Liver (tissue), 9 donors: ENCODE data around the gene S100Z. TPM values are rescaled to one million over a fixed set of nuclear protein-coding genes. Genes with fewer than 3 reads are reported as not detected.

Source experiments
- DNase-seq: peaks from one replicate; pipeline ENCODE4 v3.0.0-alpha.2; 2017; ENCODE audit warnings: low spot score
- H3K27ac ChIP-seq, 2 donors: one replicate each; pipeline ENCODE4 v1.7.0; 2013; ENCODE audit warnings: inconsistent platforms in 2 of 2, low read length in 2 of 2, control low read depth in 1 of 2, low read depth in 1 of 2, mild to moderate bottlenecking in 1 of 2
- H3K27me3 ChIP-seq, 4 donors: one replicate each; pipeline versions ENCODE4 v1.6.1 to v1.7.0; 2013; ENCODE audit warnings: low read length in 3 of 4, inconsistent platforms in 1 of 4, mild to moderate bottlenecking in 1 of 4, moderate library complexity in 1 of 4; ENCODE audit not compliant: control insufficient read depth in 4 of 4, insufficient read depth in 4 of 4
- H3K36me3 ChIP-seq, 4 donors: one replicate each; pipeline versions ENCODE4 v1.6.1 to v1.7.0; 2013; ENCODE audit warnings: low read length in 3 of 4, mild to moderate bottlenecking in 3 of 4, low read depth in 1 of 4, moderate library complexity in 1 of 4; ENCODE audit not compliant: control insufficient read depth in 4 of 4, insufficient read depth in 3 of 4
- H3K4me1 ChIP-seq, 4 donors: one replicate each; pipeline versions ENCODE4 v1.6.1 to v1.7.0; 2013; ENCODE audit warnings: low read length in 3 of 4, mild to moderate bottlenecking in 3 of 4, moderate library complexity in 1 of 4; ENCODE audit not compliant: control insufficient read depth in 4 of 4, insufficient read depth in 4 of 4
- H3K4me3 ChIP-seq, 3 donors: one replicate each; pipeline versions ENCODE4 v1.6.1 to v1.7.0; 2013; ENCODE audit warnings: low read length in 3 of 3, control low read depth in 1 of 3, low read depth in 1 of 3, mild to moderate bottlenecking in 1 of 3
- H3K9ac ChIP-seq, 2 donors: one replicate each; pipeline ENCODE4 v1.7.0; 2013; ENCODE audit warnings: low read length in 2 of 2, mild to moderate bottlenecking in 2 of 2, moderate library complexity in 2 of 2, control low read depth in 1 of 2, low read depth in 1 of 2
- H3K9me3 ChIP-seq, 4 donors: one replicate each; pipeline versions ENCODE4 v1.6.1 to v1.7.0; 2013; ENCODE audit warnings: low read length in 3 of 4; ENCODE audit not compliant: control insufficient read depth in 4 of 4
- EGR1 ChIP-seq, 2 donors: IDR thresholded peaks; 2 replicates each; pipeline ENCODE4 v1.6.1; 2016 to 2018; ENCODE audit warnings: antibody characterized with exemption in 2 of 2, low read depth in 2 of 2
- FOXA1 ChIP-seq: IDR thresholded peaks from 2 replicates; pipeline ENCODE4 v1.6.1; 2016; ENCODE audit warnings: antibody characterized with exemption
- FOXA2 ChIP-seq: IDR thresholded peaks from 2 replicates; pipeline ENCODE4 v1.6.1; 2016; ENCODE audit warnings: antibody characterized with exemption
- GABPA ChIP-seq, 2 donors: IDR thresholded peaks in 1 of 2; conservative IDR thresholded peaks in 1 of 2; 2 replicates each; pipeline ENCODE4 v1.6.1; 2016; ENCODE audit warnings: antibody characterized with exemption in 2 of 2, mild to moderate bottlenecking in 1 of 2, moderate library complexity in 1 of 2
- HNF4A ChIP-seq, 2 donors: conservative IDR thresholded peaks; 2 replicates each; pipeline ENCODE4 v1.6.1; 2016; ENCODE audit warnings: antibody characterized with exemption in 2 of 2, mild to moderate bottlenecking in 2 of 2
- HNF4G ChIP-seq: IDR thresholded peaks from 2 replicates; pipeline ENCODE4 v1.6.1; 2016; ENCODE audit warnings: antibody characterized with exemption
- JUND ChIP-seq, 2 donors: IDR thresholded peaks; 2 replicates each; pipeline ENCODE4 v1.6.1; 2016; ENCODE audit warnings: antibody characterized with exemption in 2 of 2
- NR2F2 ChIP-seq: IDR thresholded peaks from 2 replicates; pipeline ENCODE4 v1.6.1; 2016; ENCODE audit warnings: antibody characterized with exemption
- RAD21 ChIP-seq, 2 donors: IDR thresholded peaks; 2 replicates each; pipeline ENCODE4 v1.6.1; 2016; ENCODE audit warnings: antibody characterized with exemption in 2 of 2, mild to moderate bottlenecking in 2 of 2
- RXRA ChIP-seq, 2 donors: IDR thresholded peaks; 2 replicates each; pipeline ENCODE4 v1.6.1; 2017 to 2018; ENCODE audit warnings: antibody characterized with exemption in 2 of 2, mild to moderate bottlenecking in 1 of 2
- SP1 ChIP-seq: IDR thresholded peaks from 2 replicates; pipeline ENCODE4 v1.6.1; 2018; ENCODE audit warnings: antibody characterized with exemption, mild to moderate bottlenecking
- TAF1 ChIP-seq: conservative IDR thresholded peaks from 2 replicates; pipeline ENCODE4 v1.6.1; 2016; ENCODE audit warnings: antibody characterized with exemption, mild to moderate bottlenecking
- YY1 ChIP-seq: IDR thresholded peaks from 2 replicates; pipeline ENCODE4 v1.6.1; 2016; ENCODE audit warnings: antibody characterized with exemption, mild to moderate bottlenecking
- WGBS: extraction: QIAGEN DNeasy Blood & Tissue Kit; methylation state at CpG from one replicate; pipeline ENCODE4 v1.1.7; 2013; 5-methylcytosine and 5-hydroxymethylcytosine counted together
- polyA plus RNA-seq, 2 donors: library from polyadenylated mRNA; stranded (reverse) in 1 of 2; unstranded in 1 of 2; fragments of 200-250 nt in 1 of 2; fragments of >200 nt in 1 of 2; fragmentation: Nextera tagmentation in 1 of 2; extraction: Ambion mirVana in 1 of 2; gene quantifications; one replicate each; pipeline versions ENCODE4 v1.2.1 to v1.2.3, GENCODE V29; 2013 to 2015
- total RNA-seq, 2 donors: library from RNA; depleted of rRNA; stranded (reverse); fragments of >200 nt; gene quantifications; one replicate each; pipeline ENCODE4 v1.2.3, GENCODE V29; 2014
- TF ChIP-seq, protein P1 (sequence below): IDR thresholded peaks from 2 replicates; pipeline ENCODE4 v1.6.1; 2016; ENCODE audit warnings: antibody characterized with exemption
- TF ChIP-seq, protein P2 (sequence below): IDR thresholded peaks from 2 replicates; pipeline ENCODE4 v1.6.1; 2016; ENCODE audit warnings: antibody characterized with exemption
- TF ChIP-seq, protein P3 (sequence below): fragments of 150-350 bp; IDR thresholded peaks from 2 replicates; pipeline ENCODE4 v1.5.1; 2017; ENCODE audit warnings: improper control_type of control experiment, low read depth, low read length; ENCODE audit not compliant: missing input control
- TF ChIP-seq, protein P4 (sequence below): IDR thresholded peaks from 2 replicates; pipeline ENCODE4 v1.6.1; 2016; ENCODE audit warnings: antibody characterized with exemption, mild to moderate bottlenecking
- TF ChIP-seq, protein P5 (sequence below): IDR thresholded peaks from 2 replicates; pipeline ENCODE4 v1.6.1; 2016; ENCODE audit warnings: antibody characterized with exemption
- donor health status: healthy.
- donor health status: healthy.
- donor health status: healthy.
- donor health status: healthy.
- donor health status: healthy.

Gene S100Z
- total and polyA plus RNA-seq, 4 donors = 0.05 to 0.33 (median 0.33) TPM; not detected in 1

DNA sequence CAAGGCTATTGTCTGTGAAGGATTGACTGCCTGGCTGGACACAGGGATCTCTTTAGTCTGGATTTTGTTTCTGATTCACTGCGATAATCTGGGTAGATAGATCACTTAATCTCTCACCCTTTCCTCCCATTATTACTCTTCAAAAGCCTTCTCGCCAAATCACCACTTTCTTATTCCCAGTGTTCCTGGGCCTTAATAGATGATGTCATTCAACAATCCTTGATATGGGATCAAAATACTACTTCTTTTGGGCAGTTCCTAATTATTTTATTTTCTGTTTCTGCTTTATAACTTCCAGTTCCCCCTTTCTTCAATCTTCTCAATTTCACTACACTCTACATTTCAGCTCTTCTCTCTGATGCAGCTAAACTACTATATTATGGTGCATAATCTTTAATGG lies 96.3 kb downstream of the S100Z start (continued):
- TF ChIP-seq, protein P1, sequence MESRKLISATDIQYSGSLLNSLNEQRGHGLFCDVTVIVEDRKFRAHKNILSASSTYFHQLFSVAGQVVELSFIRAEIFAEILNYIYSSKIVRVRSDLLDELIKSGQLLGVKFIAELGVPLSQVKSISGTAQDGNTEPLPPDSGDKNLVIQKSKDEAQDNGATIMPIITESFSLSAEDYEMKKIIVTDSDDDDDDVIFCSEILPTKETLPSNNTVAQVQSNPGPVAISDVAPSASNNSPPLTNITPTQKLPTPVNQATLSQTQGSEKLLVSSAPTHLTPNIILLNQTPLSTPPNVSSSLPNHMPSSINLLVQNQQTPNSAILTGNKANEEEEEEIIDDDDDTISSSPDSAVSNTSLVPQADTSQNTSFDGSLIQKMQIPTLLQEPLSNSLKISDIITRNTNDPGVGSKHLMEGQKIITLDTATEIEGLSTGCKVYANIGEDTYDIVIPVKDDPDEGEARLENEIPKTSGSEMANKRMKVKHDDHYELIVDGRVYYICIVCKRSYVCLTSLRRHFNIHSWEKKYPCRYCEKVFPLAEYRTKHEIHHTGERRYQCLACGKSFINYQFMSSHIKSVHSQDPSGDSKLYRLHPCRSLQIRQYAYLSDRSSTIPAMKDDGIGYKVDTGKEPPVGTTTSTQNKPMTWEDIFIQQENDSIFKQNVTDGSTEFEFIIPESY = no peak

DNA sequence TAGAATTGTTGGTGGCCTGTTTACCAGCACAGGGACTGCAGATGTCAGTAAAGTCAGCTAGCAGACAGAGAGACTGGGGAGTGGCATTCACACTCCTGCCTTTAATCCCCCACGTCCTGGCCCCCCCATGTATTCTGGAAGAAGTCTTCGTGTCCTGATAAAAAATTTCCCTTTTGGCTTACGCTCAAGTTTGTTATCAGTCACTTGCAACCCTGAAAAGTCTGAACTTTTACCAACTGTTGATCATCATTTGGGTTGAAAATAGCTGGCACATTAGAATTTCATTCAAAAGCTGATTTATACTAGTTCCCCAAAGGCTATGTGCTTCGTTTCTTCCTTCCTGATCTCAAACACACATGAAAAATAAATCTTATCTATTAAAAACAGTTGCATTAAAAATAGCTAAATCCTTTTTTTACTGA lies 97.3 kb downstream of the S100Z start:
- Histone ChIP-seq H3K27me3 (no peaks in the 10 kb centered on the region), H3K4me1 (no peaks in the 10 kb centered on the region), H3K9ac (no peak overlapping the region), H3K36me3 (no peaks in the 10 kb centered on the region), H3K27ac (no peak overlapping the region), H3K9me3 (no peaks in the 10 kb centered on the region), H3K4me3 (no peak overlapping the region)
- no peak for TF ChIP-seq FOXA1
- peak in 1 of 2 donors; percentile 3 for TF ChIP-seq RAD21 (IDR thresholded peaks at IDR 0.05)
- TF ChIP-seq HNF4A (conservative IDR thresholded peaks at IDR 0.05) = no peak
- TF ChIP-seq FOXA2 = no peak
- TF ChIP-seq, protein P2, sequence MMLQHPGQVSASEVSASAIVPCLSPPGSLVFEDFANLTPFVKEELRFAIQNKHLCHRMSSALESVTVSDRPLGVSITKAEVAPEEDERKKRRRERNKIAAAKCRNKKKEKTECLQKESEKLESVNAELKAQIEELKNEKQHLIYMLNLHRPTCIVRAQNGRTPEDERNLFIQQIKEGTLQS = no peak
- TF ChIP-seq NR2F2 = peak; percentile 32
- 59% methylated on average over 4 of the region's 4 CpGs for WGBS
- DNase-seq = peak; percentile 66

DNA sequence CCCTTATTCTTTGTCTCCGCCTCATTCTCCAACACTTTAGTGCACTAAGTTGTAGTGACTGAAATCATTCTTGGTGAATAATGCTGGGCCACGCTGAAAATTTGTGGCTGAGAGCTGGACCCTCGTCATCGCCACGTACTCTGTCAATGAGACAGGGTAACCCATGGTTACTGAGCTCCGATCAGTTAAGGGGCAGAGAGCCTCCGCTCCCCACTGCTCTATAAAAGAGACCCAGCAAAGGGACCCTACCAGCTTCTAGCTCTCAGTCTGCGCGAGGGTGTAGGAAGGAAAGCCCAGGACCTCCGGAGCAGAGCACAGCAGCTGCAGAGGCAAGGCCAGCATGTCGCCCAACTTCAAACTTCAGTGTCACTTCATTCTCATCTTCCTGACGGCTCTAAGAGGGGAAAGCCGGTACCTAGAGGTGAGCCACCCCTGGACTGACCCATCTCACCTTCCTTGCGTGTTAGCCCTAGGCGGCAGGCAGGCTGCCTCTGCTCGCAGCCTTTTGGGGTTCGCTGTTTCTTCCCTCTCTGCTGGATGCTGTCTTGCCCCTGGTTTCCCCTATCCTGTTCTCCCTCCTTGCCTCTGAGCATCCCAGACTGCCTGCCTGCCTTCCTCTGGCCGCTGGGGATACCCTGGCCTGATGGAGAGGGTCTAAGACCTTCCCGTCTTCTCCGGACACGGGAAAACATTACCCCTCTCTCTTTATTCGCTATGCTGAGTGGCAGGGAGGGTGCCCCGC lies 103.2 kb downstream of the S100Z start, which contains the start of gene CRHBP:
TSS of gene CRHBP (plus strand) at position 251 of the 742 bp plus-strand sequence. CDS start at position 341, 90 bp downstream.
- TF ChIP-seq SP1 = no peak
- TF ChIP-seq JUND (IDR thresholded peaks at IDR 0.05) = no peak
- TF ChIP-seq, protein P3, sequence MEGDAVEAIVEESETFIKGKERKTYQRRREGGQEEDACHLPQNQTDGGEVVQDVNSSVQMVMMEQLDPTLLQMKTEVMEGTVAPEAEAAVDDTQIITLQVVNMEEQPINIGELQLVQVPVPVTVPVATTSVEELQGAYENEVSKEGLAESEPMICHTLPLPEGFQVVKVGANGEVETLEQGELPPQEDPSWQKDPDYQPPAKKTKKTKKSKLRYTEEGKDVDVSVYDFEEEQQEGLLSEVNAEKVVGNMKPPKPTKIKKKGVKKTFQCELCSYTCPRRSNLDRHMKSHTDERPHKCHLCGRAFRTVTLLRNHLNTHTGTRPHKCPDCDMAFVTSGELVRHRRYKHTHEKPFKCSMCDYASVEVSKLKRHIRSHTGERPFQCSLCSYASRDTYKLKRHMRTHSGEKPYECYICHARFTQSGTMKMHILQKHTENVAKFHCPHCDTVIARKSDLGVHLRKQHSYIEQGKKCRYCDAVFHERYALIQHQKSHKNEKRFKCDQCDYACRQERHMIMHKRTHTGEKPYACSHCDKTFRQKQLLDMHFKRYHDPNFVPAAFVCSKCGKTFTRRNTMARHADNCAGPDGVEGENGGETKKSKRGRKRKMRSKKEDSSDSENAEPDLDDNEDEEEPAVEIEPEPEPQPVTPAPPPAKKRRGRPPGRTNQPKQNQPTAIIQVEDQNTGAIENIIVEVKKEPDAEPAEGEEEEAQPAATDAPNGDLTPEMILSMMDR = no peak
- TF ChIP-seq, protein P2 = no peak
- TF ChIP-seq NR2F2 = no peak
- TF ChIP-seq, protein P4, sequence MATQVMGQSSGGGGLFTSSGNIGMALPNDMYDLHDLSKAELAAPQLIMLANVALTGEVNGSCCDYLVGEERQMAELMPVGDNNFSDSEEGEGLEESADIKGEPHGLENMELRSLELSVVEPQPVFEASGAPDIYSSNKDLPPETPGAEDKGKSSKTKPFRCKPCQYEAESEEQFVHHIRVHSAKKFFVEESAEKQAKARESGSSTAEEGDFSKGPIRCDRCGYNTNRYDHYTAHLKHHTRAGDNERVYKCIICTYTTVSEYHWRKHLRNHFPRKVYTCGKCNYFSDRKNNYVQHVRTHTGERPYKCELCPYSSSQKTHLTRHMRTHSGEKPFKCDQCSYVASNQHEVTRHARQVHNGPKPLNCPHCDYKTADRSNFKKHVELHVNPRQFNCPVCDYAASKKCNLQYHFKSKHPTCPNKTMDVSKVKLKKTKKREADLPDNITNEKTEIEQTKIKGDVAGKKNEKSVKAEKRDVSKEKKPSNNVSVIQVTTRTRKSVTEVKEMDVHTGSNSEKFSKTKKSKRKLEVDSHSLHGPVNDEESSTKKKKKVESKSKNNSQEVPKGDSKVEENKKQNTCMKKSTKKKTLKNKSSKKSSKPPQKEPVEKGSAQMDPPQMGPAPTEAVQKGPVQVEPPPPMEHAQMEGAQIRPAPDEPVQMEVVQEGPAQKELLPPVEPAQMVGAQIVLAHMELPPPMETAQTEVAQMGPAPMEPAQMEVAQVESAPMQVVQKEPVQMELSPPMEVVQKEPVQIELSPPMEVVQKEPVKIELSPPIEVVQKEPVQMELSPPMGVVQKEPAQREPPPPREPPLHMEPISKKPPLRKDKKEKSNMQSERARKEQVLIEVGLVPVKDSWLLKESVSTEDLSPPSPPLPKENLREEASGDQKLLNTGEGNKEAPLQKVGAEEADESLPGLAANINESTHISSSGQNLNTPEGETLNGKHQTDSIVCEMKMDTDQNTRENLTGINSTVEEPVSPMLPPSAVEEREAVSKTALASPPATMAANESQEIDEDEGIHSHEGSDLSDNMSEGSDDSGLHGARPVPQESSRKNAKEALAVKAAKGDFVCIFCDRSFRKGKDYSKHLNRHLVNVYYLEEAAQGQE = no peak
- no peak for TF ChIP-seq FOXA2
- TF ChIP-seq GABPA (IDR thresholded peaks at IDR 0.05 in 1 of 2, conservative IDR thresholded peaks at IDR 0.05 in 1 of 2) = no peak
- TF ChIP-seq, protein P1 = no peak
- TF ChIP-seq RAD21 (IDR thresholded peaks at IDR 0.05) = no peak
- no peak for TF ChIP-seq EGR1 (IDR thresholded peaks at IDR 0.05; ENCODE audit: low read depth in 2 of 2)
- TF ChIP-seq FOXA1 = no peak
- TF ChIP-seq HNF4G = no peak
- TF ChIP-seq HNF4A (conservative IDR thresholded peaks at IDR 0.05) = no peak
- TF ChIP-seq, protein P5, sequence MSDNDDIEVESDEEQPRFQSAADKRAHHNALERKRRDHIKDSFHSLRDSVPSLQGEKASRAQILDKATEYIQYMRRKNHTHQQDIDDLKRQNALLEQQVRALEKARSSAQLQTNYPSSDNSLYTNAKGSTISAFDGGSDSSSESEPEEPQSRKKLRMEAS = no peak
- no peak for TF ChIP-seq YY1
- no peak for TF ChIP-seq RXRA (IDR thresholded peaks at IDR 0.05)
- TF ChIP-seq TAF1 = no peak
- WGBS = 32% methylated on average over 23 of the region's 23 CpGs
- peaks cover 8 to 17% (median 12%) of the 10 kb centered on the region in 4 donors for H3K4me1 ChIP-seq
- H3K27ac ChIP-seq = peak within 1 kb of the TSS; percentile 1 to 17
- peaks cover 0 to 6% (median 2%) of the 10 kb centered on the region in 4 donors for H3K27me3 ChIP-seq
- H3K9ac ChIP-seq = peak within 1 kb of the TSS in 1 of 2 donors; percentile 13
- DNase-seq = no peak
- peak within 1 kb of the TSS in 2 of 3 donors; percentile 12 to 59 for H3K4me3 ChIP-seq
- no peaks in the 10 kb centered on the region for H3K9me3 ChIP-seq
- H3K36me3 ChIP-seq = no peaks in the 10 kb centered on the region
